SU-DHL-6 (cell line): Measurements from ENCODE around the gene SLC7A10.

Experiments used
- CTCF ChIP-seq: fragments of 200-600 bp; sonication (generic); IDR thresholded peaks from one replicate; pipeline ENCODE4 v1.5.1; 2017; ENCODE audit warnings: antibody characterized with exemption, mild to moderate bottlenecking, low read length, moderate library complexity; ENCODE audit not compliant: insufficient read depth, poor library complexity, severe bottlenecking
- EZH2phosphoT487 ChIP-seq: fragments of 200-600 bp; sonication (generic), shearing (Covaris generic); conservative IDR thresholded peaks from 2 replicates; pipeline ENCODE4 v1.6.1; 2018; ENCODE audit warnings: mild to moderate bottlenecking, antibody characterized with exemption, low read length, moderate library complexity, mixed read lengths

- TF ChIP-seq CTCF = no peak
- TF ChIP-seq EZH2phosphoT487 = no peak
Observed at GRCh38 chr19:33194532-33194885, 31.1 kb downstream of the SLC7A10 start.
